H1 (cell line): ENCODE measurements around the gene ATOH8. TPM values are rescaled to one million over a fixed set of nuclear protein-coding genes. Genes with fewer than 3 reads are reported as not detected.

Experiments used
- CTCF ChIA-PET: fragments of 300-600 bp; sonication (Branson Sonifier 250); formaldehyde crosslinking; loops from one replicate; lab custom pipeline; 2021; ENCODE audit not compliant: partially characterized antibody; lab: Charles Lee
- POLR2A ChIA-PET: fragments of 300-600 bp; sonication (Branson Sonifier 250); formaldehyde crosslinking; loops from one replicate; lab custom pipeline; 2021; ENCODE audit warnings: inconsistent platforms; ENCODE audit not compliant: partially characterized antibody; lab: Charles Lee
- DNase-seq, 2 experiments: peaks; one replicate each; pipeline versions ENCODE4 v3.0.0 to v3.0.0-alpha.2; 2010 to 2022; ENCODE audit warnings: low spot score in 2 of 2, low read depth in 1 of 2, mixed read lengths in 1 of 2
- FAIRE-seq: peaks from 2 replicates; lab custom pipeline; 2011; peaks lifted over from hg19 to GRCh38; lab: Jason Lieb, UNC
- H2AFZ ChIP-seq: 2 replicates; pipeline ENCODE4 v1.8.1; 2012; ENCODE audit warnings: low read length, inconsistent platforms
- H2AK5ac ChIP-seq: 2 replicates; pipeline ENCODE4 v1.6.1; 2013; ENCODE audit warnings: low read depth, low read length
- H2BK120ac ChIP-seq: replicated peaks from 2 replicates; pipeline ENCODE3; 2013; ENCODE audit warnings: low read depth, low read length, inconsistent platforms
- H2BK12ac ChIP-seq: 2 replicates; pipeline ENCODE4 v1.6.1; 2013; ENCODE audit warnings: low read depth, low read length
- H2BK15ac ChIP-seq: 2 replicates; pipeline ENCODE4 v1.6.1; 2013; ENCODE audit warnings: low read length
- H2BK20ac ChIP-seq: 2 replicates; pipeline ENCODE4 v1.6.1; 2013; ENCODE audit warnings: low read length
- H2BK5ac ChIP-seq: 2 replicates; pipeline ENCODE4 v1.6.1; 2013; ENCODE audit warnings: low read depth, low read length
- H3K14ac ChIP-seq: 2 replicates; pipeline ENCODE4 v1.6.1; 2013; ENCODE audit warnings: inconsistent platforms; ENCODE audit not compliant: insufficient read length
- H3K18ac ChIP-seq: 2 replicates; pipeline ENCODE4 v1.6.1; 2013; ENCODE audit warnings: low read length; ENCODE audit errors: extremely low read depth
- H3K23ac ChIP-seq: 2 replicates; pipeline ENCODE4 v1.6.1; 2013; ENCODE audit warnings: inconsistent platforms; ENCODE audit not compliant: insufficient read length
- H3K23me2 ChIP-seq: 2 replicates; pipeline ENCODE4 v1.6.1; 2013; ENCODE audit warnings: low read depth, low read length
- H3K27ac ChIP-seq: 2 replicates; pipeline ENCODE4 v1.6.1; 2011; ENCODE audit warnings: low read depth, low read length, inconsistent platforms
- H3K27me3 ChIP-seq, 4 experiments: replicated peaks in 1 of 4; 1 replicate in 1 of 4; 2 replicates in 3 of 4; pipeline versions ENCODE4 v1.6.1 to v1.8.1; 2011 to 2013; ENCODE audit warnings: low read length in 3 of 4, mild to moderate bottlenecking in 3 of 4, inconsistent platforms in 2 of 4, mixed read lengths in 2 of 4, moderate library complexity in 1 of 4; ENCODE audit not compliant: control insufficient read depth in 3 of 4, insufficient read depth in 3 of 4; ENCODE audit errors: extremely low read depth in 1 of 4
- H3K36me3 ChIP-seq, 4 experiments: 2 replicates each; pipeline versions ENCODE4 v1.6.1 to v1.8.1; 2011 to 2013; ENCODE audit warnings: mild to moderate bottlenecking in 4 of 4, low read length in 3 of 4, moderate library complexity in 2 of 4, control low read depth in 1 of 4, inconsistent platforms in 1 of 4; ENCODE audit not compliant: insufficient read depth in 4 of 4, control insufficient read depth in 2 of 4
- H3K4ac ChIP-seq: replicated peaks from 2 replicates; pipeline ENCODE3; 2013; ENCODE audit warnings: low read length, low read depth, mixed read lengths, inconsistent platforms; ENCODE audit not compliant: insufficient read length
- H3K4me1 ChIP-seq, 4 experiments: replicated peaks in 1 of 4; 1 replicate in 1 of 4; 2 replicates in 3 of 4; pipeline versions ENCODE4 v1.6.1 to v1.8.1; 2011 to 2013; ENCODE audit warnings: low read length in 3 of 4, inconsistent platforms in 2 of 4, mixed read lengths in 1 of 4; ENCODE audit not compliant: insufficient read depth in 4 of 4, control insufficient read depth in 3 of 4
- H3K4me2 ChIP-seq, 2 experiments: 2 replicates each; pipeline versions ENCODE4 v1.6.1 to v1.8.1; 2011 to 2013; ENCODE audit warnings: low read depth in 2 of 2, low read length in 2 of 2, control low read depth in 1 of 2, inconsistent platforms in 1 of 2, mild to moderate bottlenecking in 1 of 2; ENCODE audit not compliant: insufficient read depth in 1 of 2
- H3K4me3 ChIP-seq, 4 experiments: fragments of 200-600, 300-600 bp in 1 of 4; sonication (generic), shearing (Covaris generic), sonication (Bioruptor Twin) in 1 of 4; 2 replicates each; pipeline versions ENCODE4 v1.5.1 to v1.8.1; 2011 to 2016; ENCODE audit warnings: low read length in 4 of 4, low read depth in 3 of 4, control low read depth in 2 of 4, inconsistent platforms in 2 of 4, mild to moderate bottlenecking in 2 of 4, mixed read lengths in 1 of 4, moderate library complexity in 1 of 4; ENCODE audit not compliant: insufficient read depth in 2 of 4; ENCODE audit errors: extremely low read depth in 1 of 4
- H3K56ac ChIP-seq: replicated peaks from 2 replicates; pipeline ENCODE3; 2013; ENCODE audit warnings: low read depth, mild to moderate bottlenecking, mixed read lengths, low read length, inconsistent platforms; ENCODE audit not compliant: insufficient read length
- H3K79me1 ChIP-seq: 2 replicates; pipeline ENCODE4 v1.6.1; 2013; ENCODE audit warnings: low read depth, low read length, control low read depth
- H3K79me2 ChIP-seq, 2 experiments: 2 replicates each; pipeline versions ENCODE4 v1.6.1 to v1.8.1; 2012 to 2013; ENCODE audit warnings: low read length in 2 of 2, mild to moderate bottlenecking in 2 of 2, inconsistent platforms in 1 of 2; ENCODE audit not compliant: insufficient read depth in 2 of 2, control insufficient read depth in 1 of 2
- H3K9ac ChIP-seq, 4 experiments: replicated peaks in 1 of 4; 1 replicate in 1 of 4; 2 replicates in 3 of 4; pipeline versions ENCODE4 v1.6.1 to v1.8.1; 2011 to 2013; ENCODE audit warnings: low read depth in 3 of 4, low read length in 3 of 4, control low read depth in 2 of 4, mild to moderate bottlenecking in 2 of 4, moderate library complexity in 2 of 4, inconsistent platforms in 1 of 4; ENCODE audit errors: extremely low read depth in 1 of 4
- H3K9me3 ChIP-seq, 2 experiments: 2 replicates each; pipeline versions ENCODE4 v1.6.1 to v1.8.1; 2012 to 2013; ENCODE audit warnings: mild to moderate bottlenecking in 2 of 2, moderate library complexity in 2 of 2, control low read depth in 1 of 2, inconsistent platforms in 1 of 2, low read depth in 1 of 2, low read length in 1 of 2, mixed read lengths in 1 of 2; ENCODE audit not compliant: insufficient read depth in 2 of 2
- H4K20me1 ChIP-seq, 2 experiments: replicated peaks in 1 of 2; 2 replicates each; pipeline versions ENCODE3 to v1.8.1; 2011 to 2013; ENCODE audit warnings: inconsistent platforms in 2 of 2, low read length in 2 of 2, mild to moderate bottlenecking in 1 of 2; ENCODE audit not compliant: insufficient read depth in 2 of 2, control insufficient read depth in 1 of 2
- H4K5ac ChIP-seq: 2 replicates; pipeline ENCODE4 v1.6.1; 2013; ENCODE audit warnings: low read length, low read depth, mixed read lengths, inconsistent platforms; ENCODE audit not compliant: insufficient read length
- H4K8ac ChIP-seq: 2 replicates; pipeline ENCODE4 v1.8.0; 2013; ENCODE audit warnings: mild to moderate bottlenecking, moderate library complexity, low read length, inconsistent platforms; ENCODE audit not compliant: insufficient read depth; ENCODE audit errors: extremely low read depth
- H4K91ac ChIP-seq: replicated peaks from 2 replicates; pipeline ENCODE3; 2013; ENCODE audit warnings: low read length, mixed read lengths, inconsistent platforms; ENCODE audit not compliant: insufficient read length
- MAX ChIP-seq: IDR thresholded peaks from 2 replicates; pipeline ENCODE4 v1.6.1; 2012; ENCODE audit warnings: inconsistent platforms
- YY1 ChIP-seq: IDR thresholded peaks from 2 replicates; pipeline ENCODE4 v1.6.1; 2011; ENCODE audit warnings: low read depth, mild to moderate bottlenecking, low read length
- WGBS, 2 experiments: shearing (Covaris generic) in 1 of 2; methylation state at CpG; one replicate each; pipeline versions ENCODE4 v1.1.6 to v1.1.7; 2013 to 2015; ENCODE audit warnings: low lambda C conversion rate in 2 of 2, mixed read lengths in 2 of 2, inconsistent platforms in 1 of 2, low coverage in 1 of 2, missing lambda C conversion rate in 1 of 2; ENCODE audit not compliant: insufficient replicate concordance in 2 of 2, insufficient coverage in 1 of 2, insufficient read length in 1 of 2; ENCODE audit errors: extremely low coverage in 1 of 2, missing lambda C conversion rate in 1 of 2; 5-methylcytosine and 5-hydroxymethylcytosine counted together
- polyA plus RNA-seq, 7 experiments: library from polyadenylated mRNA; depleted of rRNA in 3 of 7; stranded (reverse) in 5 of 7; unstranded in 2 of 7; fragments of >200 nt in 5 of 7; fragments of 200-250 nt in 2 of 7; gene quantifications; 1 replicate in 5 of 7; 2 replicates in 1 of 7; 4 replicates in 1 of 7; pipeline versions ENCODE4 v1.2.1 to v1.2.3, GENCODE V29; 2011 to 2013; ENCODE audit warnings: missing spikeins in 2 of 7, mixed read lengths in 2 of 7
- total RNA-seq: library from RNA; stranded (reverse); fragmentation: NEBNext Ultra II Directional; extraction: Animal tissue kit (Norgen Biotek cat#: 25700); gene quantifications from 2 replicates; pipeline ENCODE4 v1.2.1, GENCODE V29; 2021

ATOH8 gene
- total and polyA plus RNA-seq, 2 of the 8 experiments (the other 6 are each of a cell fraction or from before 2014, with no cell fraction given): 0.50 to 0.53 TPM

GRCh38 chr2:85758361-85759256 is 4.8 kb downstream of the ATOH8 start:
- no peak overlapping the region for H3K18ac ChIP-seq
- H2BK120ac ChIP-seq: no peak overlapping the region
- no peaks in the 10 kb centered on the region for H3K36me3 ChIP-seq
- H2AK5ac ChIP-seq: peak overlapping the region; percentile 82; the same call in 1 of the 2 replicates
- CTCF ChIA-PET: interaction anchor here (0.7 to 47.8 kb wide), 8 partner anchors 4 to 55 kb away, joined by 3 to 986 read pairs (median 3); partner anchors contain the start of gene ATOH8
- peak overlapping the region; percentile 31 for H4K8ac ChIP-seq
- no peak overlapping the region for H2BK5ac ChIP-seq
- H3K23me2 ChIP-seq: peaks cover 11% of the 10 kb centered on the region; the same call in 1 of the 2 replicates
- no peak overlapping the region for H3K4me3 ChIP-seq
- FAIRE-seq (no peak), DNase-seq (no peak)
- TF ChIP-seq MAX: 0 out of 2 replicates have a peak, but pooled peaks have one; percentile 10
- TF ChIP-seq YY1: no peak
- H3K27ac ChIP-seq: no peak overlapping the region
- no peak overlapping the region for H3K4ac ChIP-seq
- H2AFZ ChIP-seq: no peak overlapping the region
- H3K79me1 ChIP-seq: no peaks in the 10 kb centered on the region
- H3K23ac ChIP-seq: no peak overlapping the region
- peaks cover 0 to 14% of the 10 kb centered on the region in 2 experiments for H4K20me1 ChIP-seq
- H3K9me3 ChIP-seq: no peaks in the 10 kb centered on the region
- no peak overlapping the region for H3K9ac ChIP-seq
- no peaks in the 10 kb centered on the region for H3K79me2 ChIP-seq
- no peak overlapping the region for H2BK20ac ChIP-seq
- no peak overlapping the region for H3K4me2 ChIP-seq
- no peak overlapping the region for H4K5ac ChIP-seq
- H4K91ac ChIP-seq: no peak overlapping the region
- peak overlapping the region; percentile 88 for H2BK15ac ChIP-seq
- POLR2A ChIA-PET: interaction anchor here (1.3 to 1.8 kb wide), 2 partner anchors 10 to 15 kb away, joined by 4 to 5 read pairs; no protein-coding TSS in a partner anchor
- peaks cover 24 to 44% (median 33%) of the 10 kb centered on the region in 4 experiments for H3K27me3 ChIP-seq
- peaks cover 0 to 8% (median 6%) of the 10 kb centered on the region in 4 experiments; a peak in 5 of 7 replicates for H3K4me1 ChIP-seq
- no peak overlapping the region for H3K14ac ChIP-seq
- no peak overlapping the region; the same call in 1 of the 2 replicates for H2BK12ac ChIP-seq
- H3K56ac ChIP-seq: no peak overlapping the region
- WGBS, 2 experiments: 87% methylated on average over 18 of the region's 19 CpGs; no CpG with 5 or more reads in 1 of the 2 experiments
